HG02642 (cell line): ENCODE data around the gene GP2.

Experiments
- ATAC-seq: cut with Tn5 transposase; IDR thresholded peaks from one replicate; pipeline ENCODE4 v1.9.1; 2021; ENCODE audit warnings: mild to moderate bottlenecking; ENCODE audit not compliant: unreplicated experiment, poor library complexity

Gene GP2

DNA sequence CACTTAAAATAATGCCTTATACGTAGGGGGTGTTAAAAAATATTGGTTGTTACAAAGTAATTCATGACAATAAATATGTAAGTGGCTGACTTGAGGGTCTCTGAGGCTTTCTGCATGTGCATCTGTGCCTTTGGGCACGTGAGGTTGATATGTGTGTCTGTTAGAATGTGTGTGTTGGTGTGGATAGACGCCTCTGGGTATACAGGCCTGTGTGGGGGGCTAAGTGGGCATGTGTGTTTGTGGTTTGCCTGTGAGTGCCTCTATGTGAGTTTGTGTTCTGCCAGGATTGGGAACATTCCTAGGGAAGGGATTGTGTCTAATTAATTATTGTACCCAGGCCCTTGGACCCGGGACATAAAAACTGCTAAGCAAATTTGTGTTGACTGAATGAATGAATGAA lies 19.0 kb downstream of the GP2 start:
- ATAC-seq = no peak

DNA sequence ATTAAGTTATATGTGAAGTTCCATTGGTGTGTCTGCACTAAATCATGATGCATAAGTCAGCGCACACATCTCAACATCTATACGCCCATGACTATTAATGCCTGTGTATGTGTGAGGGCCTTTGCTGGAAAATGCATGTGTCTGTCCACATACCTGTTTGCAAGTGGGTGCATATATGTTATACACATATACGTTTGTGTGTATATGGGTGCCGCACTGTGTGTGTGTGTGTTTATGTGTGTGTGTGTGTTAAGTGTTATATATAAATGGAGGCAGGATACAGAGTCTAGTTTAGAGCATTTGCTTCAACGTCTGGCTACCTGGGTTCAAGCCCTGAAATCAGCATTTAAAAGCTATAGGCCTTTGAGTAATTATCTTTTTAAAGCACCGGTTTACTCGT lies 19.5 kb downstream of the GP2 start:
- no peak for ATAC-seq

DNA sequence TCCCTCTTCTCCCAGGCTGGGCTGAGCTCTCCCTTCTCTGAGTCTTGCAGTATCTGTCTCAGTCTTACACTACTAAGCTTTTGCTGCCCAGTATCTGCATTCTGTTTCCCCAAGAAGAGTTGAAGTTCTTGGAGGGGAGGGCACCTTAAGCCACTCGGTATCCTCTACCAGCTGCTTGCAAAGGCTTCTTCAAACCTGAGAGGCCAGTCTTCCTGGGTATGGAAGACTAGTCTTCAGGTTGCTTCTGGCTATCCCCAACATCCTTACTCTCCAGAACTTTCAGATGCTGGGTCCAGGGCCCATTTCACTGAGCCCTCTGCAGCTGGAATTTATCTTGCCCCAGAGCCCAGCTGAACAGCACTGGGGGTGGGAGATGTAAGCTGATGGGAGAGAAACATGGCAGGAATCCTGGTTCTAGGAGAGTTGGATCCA lies 20.1 kb downstream of the GP2 start:
- no peak for ATAC-seq

DNA sequence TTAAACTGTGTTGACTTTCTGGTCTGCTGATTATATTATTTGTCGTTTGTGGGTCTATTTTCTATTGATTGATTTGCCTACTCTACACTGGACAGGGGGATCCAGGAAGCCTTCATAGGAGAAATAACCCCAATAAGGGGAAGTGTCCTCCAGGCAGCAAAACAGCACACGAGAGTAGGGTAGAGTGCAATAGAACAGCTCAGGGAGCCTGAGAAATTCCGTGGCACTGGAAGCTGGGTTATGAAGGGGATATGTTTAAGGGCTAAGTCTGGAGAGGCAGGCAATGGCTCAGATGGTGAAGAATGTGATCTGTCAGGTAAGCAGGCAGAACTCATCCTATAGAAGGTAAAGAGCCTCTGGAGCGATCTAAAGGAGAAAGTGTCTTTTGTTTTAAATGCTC lies 20.9 kb downstream of the GP2 start:
- ATAC-seq = no peak

DNA sequence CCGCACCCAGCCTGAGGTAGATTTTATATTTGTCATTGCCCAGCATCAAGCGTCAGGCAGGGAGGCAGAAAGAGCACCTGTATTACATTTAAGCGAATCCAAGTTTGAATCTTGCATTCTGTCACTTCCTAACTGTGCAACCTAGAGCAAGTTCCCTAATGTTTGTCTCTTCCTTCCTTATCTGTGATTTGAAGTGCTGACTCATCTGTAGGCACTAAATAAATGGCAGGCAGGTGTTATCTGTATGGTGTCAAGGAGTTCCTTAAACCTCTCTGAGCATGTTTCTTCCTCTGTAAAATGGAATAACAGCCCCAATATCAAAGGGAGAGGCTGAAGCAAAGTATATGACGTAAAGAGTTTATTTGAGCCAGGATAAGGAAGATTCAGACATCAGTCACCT lies 24.3 kb downstream of the GP2 start:
- no peak for ATAC-seq

DNA sequence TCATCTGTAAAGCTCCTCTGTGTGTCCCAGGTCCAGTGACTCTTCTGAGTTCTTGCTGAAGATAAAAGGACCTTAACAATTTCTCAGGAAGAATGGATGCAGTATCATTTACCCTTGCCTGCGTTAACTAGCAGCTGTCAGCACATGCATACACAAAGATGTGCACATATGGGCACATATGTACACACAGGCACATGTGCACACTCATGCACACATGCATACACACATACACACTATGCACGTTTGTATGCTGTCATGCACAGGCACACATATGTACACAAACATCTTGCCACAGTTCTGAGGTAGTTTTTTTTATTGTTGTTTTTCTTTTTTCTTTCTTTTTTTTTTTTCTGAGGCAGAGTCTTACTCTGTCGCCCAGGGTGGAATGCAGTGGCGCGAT lies 24.9 kb downstream of the GP2 start:
- no peak for ATAC-seq

DNA sequence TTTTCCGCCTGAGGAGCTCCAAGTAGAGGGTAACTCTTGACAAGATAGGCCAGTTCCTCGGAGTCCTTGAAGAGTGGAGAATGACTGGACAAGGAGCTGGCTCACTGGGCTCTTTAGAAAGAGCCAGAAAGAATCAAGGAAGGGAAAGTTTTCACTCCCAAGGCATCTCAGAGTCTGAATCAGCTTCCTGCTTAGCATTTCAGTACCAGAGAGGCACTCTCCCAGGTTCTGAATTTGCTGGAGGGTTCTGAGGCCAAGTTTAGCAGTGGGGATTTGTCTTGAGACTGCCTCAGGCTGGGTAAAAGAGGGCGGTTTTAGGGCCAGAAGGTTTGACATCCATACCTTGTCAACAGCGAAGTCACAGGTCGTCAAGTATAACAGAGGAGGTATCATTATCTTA lies 25.5 kb downstream of the GP2 start:
- no peak for ATAC-seq

DNA sequence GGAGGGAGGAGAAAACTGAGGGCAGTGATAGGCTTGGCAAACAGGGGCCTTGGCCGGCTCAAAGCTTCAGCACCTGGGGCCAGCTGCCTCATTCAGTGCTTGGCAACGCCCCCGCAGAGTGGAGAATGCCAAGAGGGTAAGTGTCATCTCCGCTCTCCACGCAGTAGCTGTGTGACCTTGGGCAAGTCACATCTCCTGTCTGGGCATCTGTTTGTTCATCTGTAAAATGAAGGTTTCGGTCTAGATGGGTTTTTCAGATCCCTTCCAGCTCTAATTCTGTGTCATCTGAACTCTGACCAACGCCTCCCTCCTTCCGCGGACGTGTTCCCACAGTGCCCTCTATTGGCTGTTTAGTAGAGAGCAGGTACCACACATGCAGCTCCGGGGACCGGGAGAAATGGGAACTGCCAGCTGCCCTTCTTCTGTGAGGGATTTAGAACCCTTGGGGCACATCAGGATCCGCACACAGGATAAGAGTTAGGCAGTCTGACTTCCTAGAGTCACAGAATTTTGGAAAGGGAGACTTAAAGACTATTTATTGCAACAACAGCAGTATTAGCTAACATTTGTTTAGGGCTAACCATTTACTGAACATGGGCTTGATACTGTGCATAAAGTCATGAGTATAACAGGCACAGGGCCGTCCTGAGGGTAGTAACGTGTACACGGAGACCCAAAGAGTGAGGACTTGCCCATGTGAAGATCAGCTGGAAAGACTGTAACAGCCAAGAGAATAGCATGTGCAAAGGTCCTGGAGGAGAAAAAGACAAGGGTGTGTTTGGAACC lies 26.8 kb downstream of the GP2 start:
- no peak for ATAC-seq

DNA sequence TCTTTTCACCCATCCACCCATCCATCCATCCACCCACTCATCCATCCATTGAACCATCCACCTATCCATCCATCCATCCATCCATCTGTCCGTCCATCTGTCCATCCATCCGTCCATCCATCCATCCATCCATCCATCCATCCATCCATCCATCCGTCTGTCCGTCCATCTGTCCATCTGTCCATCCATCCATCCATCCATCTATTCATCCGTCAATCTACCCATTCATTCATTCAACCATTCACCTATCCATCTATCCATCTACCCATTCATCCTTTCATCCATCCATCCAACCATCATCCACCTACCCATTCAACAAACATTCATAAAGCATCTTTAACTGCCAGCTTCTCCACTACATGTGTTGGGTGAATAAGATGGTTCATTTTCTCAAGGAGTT lies 28.9 kb downstream of the GP2 start:
- ATAC-seq = no peak

DNA sequence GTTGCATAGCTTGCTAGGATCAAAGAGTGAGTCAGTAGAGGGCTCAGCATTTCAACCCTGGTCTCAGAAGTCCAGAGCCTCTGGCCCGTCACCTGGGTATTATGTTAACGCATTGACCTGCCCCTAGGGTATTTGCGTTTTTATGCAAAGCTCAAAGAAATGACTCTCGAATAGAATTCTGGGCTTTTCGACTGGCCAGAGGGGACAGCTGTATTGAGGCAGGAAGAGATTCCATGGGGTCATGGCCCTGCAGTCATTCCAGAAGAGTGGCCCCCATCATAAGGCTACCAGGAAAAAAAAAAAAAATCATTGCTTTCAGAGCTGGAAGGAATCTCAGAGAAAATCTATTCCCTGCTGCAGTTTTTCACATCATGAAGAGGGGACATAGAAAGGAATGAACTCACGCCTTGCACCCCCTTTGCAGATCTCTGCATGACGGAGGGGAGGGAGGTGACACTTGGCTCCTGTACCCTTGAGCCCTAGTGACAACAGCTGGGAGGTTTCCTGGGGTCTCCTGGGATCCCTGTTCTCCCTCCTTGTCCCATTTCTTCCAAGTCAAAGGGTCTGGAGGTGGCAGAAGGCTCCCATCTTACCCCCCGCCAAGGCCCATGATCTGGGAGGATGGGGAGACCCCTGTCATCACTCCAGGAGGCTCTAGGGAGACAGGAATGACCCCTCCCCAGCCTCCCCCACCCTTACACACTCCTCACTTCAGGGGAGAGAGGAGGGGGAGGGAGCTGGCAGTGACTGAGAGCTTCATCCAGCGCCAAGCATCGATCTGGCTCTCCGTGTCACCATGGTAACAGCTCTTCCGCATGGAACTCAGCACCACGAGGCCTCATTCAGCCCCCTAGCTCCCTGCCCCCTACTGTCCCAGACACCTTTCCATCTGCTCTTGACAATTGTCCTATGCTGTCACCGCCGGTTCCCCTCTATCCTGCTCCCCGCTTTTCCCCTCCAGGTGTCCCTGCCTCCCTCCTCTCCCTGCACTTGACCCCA lies 35.8 kb downstream of the GP2 start:
- ATAC-seq = no peak

DNA sequence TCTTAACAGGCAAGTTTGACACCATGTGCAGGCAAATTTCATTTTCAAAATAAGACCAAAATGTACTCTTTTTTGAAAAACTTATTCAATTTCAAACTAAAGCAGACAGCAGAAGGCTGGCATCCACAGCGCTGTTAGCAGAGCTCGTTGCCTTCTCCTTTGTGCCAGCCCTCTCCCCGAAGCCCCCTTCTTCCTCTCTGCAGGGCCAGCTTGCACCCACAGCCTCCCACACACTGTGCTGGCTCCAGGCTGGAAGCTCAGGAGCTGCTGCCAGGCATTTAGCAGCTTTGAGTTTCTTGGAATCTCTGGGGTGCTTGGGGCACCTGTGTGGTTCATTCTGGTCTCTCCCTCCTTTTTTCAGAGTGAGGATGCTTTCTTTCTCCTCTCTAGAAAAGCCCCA lies 37.7 kb downstream of the GP2 start:
- no peak for ATAC-seq

DNA sequence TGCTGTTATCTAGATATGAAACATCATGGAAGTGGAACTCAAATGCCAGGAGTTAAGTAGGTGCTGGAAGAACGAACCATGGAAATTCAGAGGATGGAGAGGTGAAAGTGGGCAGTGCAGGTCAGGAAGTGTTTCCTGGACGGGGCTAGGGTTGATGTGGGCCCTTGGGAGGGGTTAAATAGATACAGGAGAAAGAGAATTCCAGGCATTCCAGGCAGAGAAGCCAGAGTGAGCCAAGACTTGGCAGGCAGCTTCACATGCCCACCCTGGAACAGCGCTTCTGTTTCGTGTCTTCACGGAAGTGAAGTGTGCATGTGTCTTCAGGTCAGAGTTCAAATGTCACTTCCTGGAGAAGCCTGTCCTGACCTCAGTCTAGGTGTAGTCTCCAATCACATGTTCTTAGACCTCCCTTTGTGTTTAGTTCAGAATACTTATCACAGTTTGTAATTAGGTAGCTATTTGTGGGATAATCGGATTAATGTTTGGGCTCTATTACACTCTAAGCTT lies 41.3 kb downstream of the GP2 start:
- ATAC-seq = no peak

DNA sequence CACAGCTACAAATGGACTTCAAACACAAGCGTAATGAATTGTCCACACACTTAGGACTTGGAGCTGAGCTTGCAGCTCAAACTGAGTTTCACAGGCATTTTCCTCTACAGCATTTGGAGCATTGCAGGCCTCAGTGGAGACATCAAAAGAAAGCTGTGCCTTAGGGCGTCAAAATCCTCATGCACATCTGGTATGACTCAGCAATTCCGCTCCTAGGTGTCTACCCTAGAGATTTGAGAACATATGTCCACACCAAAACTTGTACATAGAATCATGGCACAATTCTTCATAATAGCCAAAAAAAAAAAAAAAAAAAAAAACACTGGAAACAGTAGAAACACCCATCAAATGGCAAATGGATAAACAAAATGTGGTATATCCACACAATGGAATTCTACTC lies 47.1 kb downstream of the GP2 start:
- ATAC-seq = no peak

DNA sequence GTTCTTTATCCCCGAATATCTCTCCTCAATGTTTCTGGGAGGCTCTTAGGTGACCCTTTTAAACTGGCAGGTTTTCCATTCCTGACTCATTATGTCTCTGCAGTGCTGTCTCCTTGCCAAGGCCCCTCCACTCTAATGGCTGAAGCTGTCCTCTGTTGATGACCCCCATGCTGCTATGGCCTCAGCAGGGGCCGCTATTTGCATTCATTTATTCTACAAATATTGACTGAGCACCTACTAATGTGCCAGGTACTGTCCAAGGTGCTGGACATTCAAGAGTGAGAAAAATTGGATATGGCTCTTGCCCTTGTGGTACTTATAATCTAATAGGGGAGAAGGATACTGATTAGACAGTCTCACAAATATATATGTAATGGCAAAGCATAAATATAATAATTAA lies 55.4 kb downstream of the GP2 start:
- ATAC-seq = no peak

DNA sequence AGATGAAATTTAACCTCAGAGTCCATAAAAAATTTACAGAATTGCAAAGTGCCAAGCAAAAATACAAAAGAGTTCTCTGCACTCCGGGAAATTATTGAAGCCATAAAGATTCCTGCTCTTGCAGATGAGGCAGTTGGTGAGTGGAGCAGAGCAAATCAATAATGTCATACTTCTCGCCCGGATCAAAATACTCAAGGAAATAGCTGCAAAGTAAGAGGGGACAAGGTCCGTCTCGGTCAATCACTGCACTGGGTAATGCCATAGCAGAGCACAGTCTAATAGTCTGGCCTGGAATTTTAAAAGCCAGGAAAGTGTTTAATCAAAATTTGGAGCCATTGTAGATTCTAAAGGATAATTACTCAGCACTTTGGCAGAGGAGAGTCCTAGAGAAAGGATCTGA lies 58.9 kb downstream of the GP2 start:
- ATAC-seq = no peak

DNA sequence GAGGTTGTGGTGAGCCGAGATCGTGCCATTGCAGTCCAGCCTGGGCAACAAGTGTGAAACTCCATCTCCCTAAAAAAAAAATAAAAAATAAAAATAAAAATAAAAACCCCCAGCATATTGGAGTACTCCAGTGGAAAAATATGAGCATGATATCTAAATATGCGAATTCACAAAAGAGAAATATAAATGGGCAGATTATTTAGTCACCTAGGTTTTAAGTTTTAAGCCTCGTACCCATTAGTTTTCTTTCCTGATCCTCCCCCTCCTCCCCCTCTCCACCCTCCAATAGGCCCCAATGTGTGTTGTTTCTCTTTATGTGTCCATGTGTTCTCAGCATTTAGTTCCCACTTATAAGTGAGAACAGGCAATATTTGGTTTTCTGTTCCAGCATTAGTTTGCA lies 62.3 kb downstream of the GP2 start:
- no peak for ATAC-seq

DNA sequence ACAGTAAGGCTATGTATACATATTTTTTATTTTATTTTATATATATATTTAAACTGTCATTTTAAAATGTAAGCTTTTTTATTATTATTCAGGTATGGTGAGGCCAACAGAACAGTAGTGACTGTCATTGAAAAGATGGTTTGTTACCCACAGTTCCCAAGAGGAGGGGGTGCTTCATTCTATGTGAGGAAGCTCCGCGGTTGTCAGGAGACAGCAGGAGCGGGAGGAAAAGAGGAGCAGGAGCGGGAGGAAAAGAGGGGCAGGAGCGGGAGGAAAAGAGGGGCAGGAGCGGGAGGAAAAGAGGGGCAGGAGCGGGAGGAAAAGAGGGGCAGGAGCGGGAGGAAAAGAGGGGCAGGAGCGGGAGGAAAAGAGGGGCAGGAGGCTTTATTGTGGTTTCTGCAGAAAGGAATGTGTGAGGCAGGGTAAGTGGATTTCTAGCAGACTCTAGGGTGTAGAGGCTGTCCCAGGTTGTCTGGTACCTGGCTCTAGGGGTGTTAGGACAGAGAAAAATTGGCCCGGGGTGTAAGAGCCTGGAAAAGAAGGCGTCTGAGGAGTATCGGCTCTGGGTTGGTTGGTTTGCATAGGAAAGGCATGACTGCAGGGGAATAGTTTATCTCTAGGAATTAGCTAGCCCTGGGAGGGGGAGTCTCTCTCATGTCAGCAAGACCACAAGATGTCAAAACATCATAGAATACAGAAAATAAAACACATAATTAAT lies 64.0 kb downstream of the GP2 start:
- no peak for ATAC-seq

DNA sequence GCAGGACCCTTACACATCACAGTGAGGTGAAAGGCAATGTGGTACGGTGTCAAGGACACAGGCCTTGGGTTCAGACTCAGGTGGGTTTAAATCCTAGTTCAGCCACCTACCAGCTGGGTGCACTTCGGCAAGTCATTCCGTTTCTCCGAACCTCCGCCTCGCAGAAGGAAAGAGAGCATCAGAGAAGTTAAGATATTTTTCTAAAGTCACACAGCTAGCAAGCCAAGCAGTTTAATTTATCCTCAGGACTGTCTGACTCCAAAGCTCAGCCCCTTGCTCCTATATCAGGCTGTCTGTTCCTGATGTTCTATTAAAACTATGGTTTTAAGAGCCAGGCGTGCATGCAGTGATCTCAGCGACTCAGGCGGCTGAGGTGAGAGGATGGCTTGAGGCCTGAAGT lies 65.1 kb downstream of the GP2 start:
- ATAC-seq = no peak

DNA sequence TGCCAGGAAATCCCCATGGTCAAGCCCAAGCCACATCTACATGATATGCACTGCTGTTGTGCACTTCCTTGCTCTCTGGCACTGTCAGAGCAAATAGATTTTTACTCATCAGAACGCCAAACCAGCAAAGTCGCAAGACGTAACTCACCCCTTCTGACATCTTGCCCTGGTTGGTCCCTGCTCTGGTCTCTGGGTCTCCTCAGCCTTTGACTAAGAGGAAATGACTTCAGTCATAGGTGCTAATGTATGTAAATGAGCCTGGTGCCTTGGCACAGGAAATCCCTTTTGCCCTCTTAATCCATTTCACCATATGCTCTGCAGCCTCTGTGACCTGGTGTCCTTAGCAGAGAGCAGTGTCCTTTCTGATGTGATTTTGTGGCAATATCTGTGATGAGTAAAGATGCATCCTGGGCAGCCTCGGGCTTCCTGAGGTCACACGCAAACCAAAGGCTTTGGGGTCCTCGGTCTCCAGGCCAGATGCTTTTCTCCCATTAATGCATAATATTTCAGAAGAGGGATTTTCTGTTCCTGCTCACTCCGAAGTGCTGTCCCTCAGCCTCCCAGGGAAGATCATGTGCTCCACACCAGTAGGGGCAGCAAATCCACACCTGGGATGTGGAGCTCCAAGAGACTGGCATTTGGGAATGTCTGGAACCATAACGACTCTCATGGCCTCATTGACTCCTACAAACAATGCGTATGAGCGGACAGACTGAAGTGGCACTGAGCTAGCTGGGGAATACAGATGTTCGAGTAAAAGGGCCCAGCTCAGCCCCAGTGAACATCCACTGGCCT lies 66.9 kb downstream of the GP2 start:
- ATAC-seq = no peak
